Vagina (tissue), 2 donors: ENCODE data around the gene FZD2. TPM values are rescaled to one million over a fixed set of nuclear protein-coding genes. Genes with fewer than 3 reads are reported as not detected.
"Not testable (repeated sequence)": the region's sequence is repeated elsewhere in the genome, so short reads cannot be mapped to it uniquely, and the experiment has no call there.

ENCODE experiments used
- DNase-seq, 2 donors: peaks; one replicate each; pipeline ENCODE4 v3.0.0-alpha.2; 2017; ENCODE audit errors: extremely low spot score in 2 of 2
- H3K27ac ChIP-seq: fragments of 200-600 bp; sonication (generic); one replicate; pipeline ENCODE4 v1.5.1; 2019
- H3K27me3 ChIP-seq: fragments of 200-600 bp; sonication (generic); one replicate; pipeline ENCODE4 v1.5.1; 2019
- H3K36me3 ChIP-seq, 2 donors: fragments of 200-600 bp; sonication (generic); one replicate each; pipeline ENCODE4 v1.5.1; 2017 to 2019
- H3K4me1 ChIP-seq: fragments of 200-600 bp; sonication (generic); one replicate; pipeline ENCODE4 v1.5.1; 2019
- H3K4me3 ChIP-seq, 2 donors: fragments of 200-600 bp; sonication (generic); 1 replicate in 1 of 2; 2 replicates in 1 of 2; pipeline ENCODE4 v1.5.1; 2016 to 2019
- H3K9me3 ChIP-seq: fragments of 200-600 bp; sonication (generic); one replicate; pipeline ENCODE4 v1.5.1; 2019
- CTCF ChIP-seq, 3 experiments: fragments of 450-650 bp in 2 of 3; fragments of 200-600 bp in 1 of 3; sonication (generic) in 1 of 3; IDR thresholded peaks; one replicate each; pipeline ENCODE4 v1.5.1; 2017 to 2019; ENCODE audit warnings: antibody characterized with exemption in 3 of 3, mild to moderate bottlenecking in 2 of 3, moderate library complexity in 2 of 3
- POLR2A ChIP-seq, 2 donors: fragments of 450-650 bp; IDR thresholded peaks; one replicate each; pipeline ENCODE4 v1.6.1; 2017; ENCODE audit warnings: antibody characterized with exemption in 2 of 2, mild to moderate bottlenecking in 2 of 2, moderate library complexity in 2 of 2
- POLR2AphosphoS5 ChIP-seq, 2 donors: sonication (generic); formaldehyde crosslinking; IDR thresholded peaks; one replicate each; pipeline ENCODE4 v1.9.0; 2017; ENCODE audit warnings: antibody characterized with exemption in 2 of 2, mild to moderate bottlenecking in 2 of 2, low read depth in 1 of 2; ENCODE audit not compliant: insufficient read depth in 1 of 2
- intact Hi-C: fragments of 100-400 bp; cut with DNase I; formaldehyde crosslinking; loops from one replicate; pipeline ENCODE4 v1.15.1; 2023
- total RNA-seq: library from RNA; depleted of rRNA; stranded (reverse); fragments of >200 nt; gene quantifications from one replicate; pipeline ENCODE4 v1.2.3, GENCODE V29; 2016

FZD2 gene
- 7.6 TPM for total RNA-seq

- Histone ChIP-seq H3K4me3 (peak within 1 kb of the TSS; percentile 55 to 72), H3K27me3 (no peaks in the 10 kb centered on the region), H3K4me1 (peaks cover 25% of the 10 kb centered on the region), H3K27ac (peak within 1 kb of the TSS; percentile 80), H3K36me3 (no peaks in the 10 kb centered on the region), H3K9me3 (no peaks in the 10 kb centered on the region)
- peak; percentile 70 to 71 for TF ChIP-seq POLR2AphosphoS5 (IDR thresholded peaks at IDR 0.05; ENCODE audit: insufficient read depth in 1 of 2, low read depth in 1 of 2)
- no peak for TF ChIP-seq POLR2A (IDR thresholded peaks at IDR 0.05)
- intact Hi-C loops: no loop called here
- DNase-seq: peak in 1 of 2 donors; percentile 92
Measured at GRCh38 chr17:44556832-44557606, at the start of gene FZD2. TSS of gene FZD2 (plus strand) at chr17:44557484. CDS start at chr17:44557689, 205 bp downstream.

DNA sequence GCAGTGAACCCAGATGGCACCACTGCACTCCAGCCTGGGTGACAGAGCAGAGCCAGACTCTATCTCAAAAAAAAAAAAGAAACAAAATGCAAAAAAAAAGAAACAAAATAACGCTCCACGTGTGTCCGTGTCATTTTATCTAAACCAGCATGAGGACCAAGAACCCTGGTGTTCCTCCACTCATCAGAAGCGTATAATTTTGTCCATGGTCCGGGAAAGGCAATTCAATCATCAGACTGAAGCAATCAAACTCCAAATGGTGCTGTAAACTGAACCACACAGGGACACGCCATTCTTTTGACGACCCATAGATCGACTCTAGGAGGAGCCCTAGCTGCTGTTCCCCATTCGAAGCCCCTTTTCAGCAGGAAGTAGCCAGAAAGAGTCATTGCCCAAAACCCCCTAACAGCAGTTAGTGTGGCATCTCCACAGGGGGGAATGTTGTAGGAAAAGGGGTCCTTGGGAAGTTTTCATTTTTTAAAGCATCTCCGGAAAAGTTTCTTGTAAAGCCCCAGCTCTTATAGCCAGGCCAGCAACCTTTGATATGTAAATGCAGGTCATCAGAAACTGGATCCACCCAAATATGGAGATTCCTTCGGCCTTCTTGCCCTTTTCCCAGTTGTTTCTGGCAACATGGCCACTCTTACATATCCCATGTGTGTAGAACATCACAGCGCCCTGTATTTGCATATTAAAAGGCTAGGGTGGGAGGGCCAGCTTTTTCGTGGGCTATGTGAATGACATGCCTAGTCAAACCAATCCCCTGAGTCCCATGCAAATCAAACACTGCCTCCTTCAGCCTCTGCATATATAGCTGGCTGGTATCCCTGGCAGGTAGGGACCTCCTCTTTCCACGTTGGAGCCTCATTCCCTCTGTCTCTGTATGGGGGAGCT lies 45.8 kb upstream of the FZD2 start:
- H3K27ac ChIP-seq, H3K27me3 ChIP-seq, H3K4me3 ChIP-seq, H3K36me3 ChIP-seq, intact Hi-C loops, DNase-seq, H3K9me3 ChIP-seq, H3K4me1 ChIP-seq: not testable (repeated sequence)

- DNase-seq: no peak
- H3K4me1 ChIP-seq: no peaks in the 10 kb centered on the region
- H3K27me3 ChIP-seq: no peaks in the 10 kb centered on the region
- TF ChIP-seq POLR2A (IDR thresholded peaks at IDR 0.05) (no peak), POLR2AphosphoS5 (IDR thresholded peaks at IDR 0.05; ENCODE audit: insufficient read depth in 1 of 2, low read depth in 1 of 2) (no peak), CTCF (IDR thresholded peaks at IDR 0.05) (no peak)
- H3K9me3 ChIP-seq: no peaks in the 10 kb centered on the region
- intact Hi-C loops: no loop called here
- H3K36me3 ChIP-seq: no peaks in the 10 kb centered on the region
- H3K27ac ChIP-seq: no peak overlapping the region
- H3K4me3 ChIP-seq: no peak overlapping the region
Measured at GRCh38 chr17:44518032-44518431, 39.3 kb upstream of the FZD2 start.

DNA sequence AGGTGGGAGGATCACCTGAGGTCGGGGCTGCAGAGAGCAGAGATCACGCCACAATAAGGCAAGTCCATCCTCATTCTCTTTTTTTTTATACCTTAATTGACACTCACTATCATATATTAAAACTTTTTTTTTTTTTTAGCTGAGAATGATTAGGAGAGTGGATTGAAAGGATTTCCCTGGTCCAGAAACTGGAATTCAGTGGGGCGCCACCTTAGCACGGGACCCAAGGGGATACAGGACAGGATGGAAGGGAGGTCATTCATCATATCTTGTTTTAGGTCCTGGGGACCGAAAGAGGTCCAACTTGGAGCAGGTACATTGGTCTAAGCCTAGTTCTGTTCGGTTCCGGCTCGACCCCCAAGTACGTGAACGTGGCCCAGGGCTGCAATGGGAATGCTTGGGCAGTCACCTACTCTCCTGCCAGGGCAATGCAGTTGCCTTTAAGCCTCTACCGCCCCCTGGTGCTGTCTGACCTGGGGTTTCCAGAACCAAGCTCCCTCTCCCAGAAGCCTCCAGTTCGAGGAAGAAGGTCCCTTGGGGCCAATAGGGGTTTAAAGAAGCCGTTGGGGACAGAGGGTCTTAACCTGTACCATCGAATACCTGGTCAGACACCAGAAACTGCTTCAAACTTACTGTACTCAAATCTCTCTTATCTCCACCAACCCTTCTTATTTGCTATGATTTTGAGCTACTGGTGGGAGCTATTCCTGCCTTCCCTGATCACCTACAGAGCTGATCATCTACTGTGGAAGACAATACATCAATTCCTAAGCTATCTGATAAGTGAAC lies 34.2 kb upstream of the FZD2 start:
- Histone ChIP-seq H3K4me1 (no peaks in the 10 kb centered on the region), H3K36me3 (no peaks in the 10 kb centered on the region), H3K9me3 (no peaks in the 10 kb centered on the region), H3K27me3 (no peaks in the 10 kb centered on the region), H3K27ac (no peak overlapping the region), H3K4me3 (no peak overlapping the region)
- intact Hi-C loops: no loop called here
- TF ChIP-seq POLR2A (IDR thresholded peaks at IDR 0.05) (no peak), CTCF (IDR thresholded peaks at IDR 0.05) (peak in 1 of 3 experiments; percentile 24)
- no peak for DNase-seq

- Histone ChIP-seq H3K27me3 (no peaks in the 10 kb centered on the region), H3K9me3 (no peaks in the 10 kb centered on the region), H3K27ac (no peak overlapping the region), H3K4me1 (no peaks in the 10 kb centered on the region), H3K36me3 (no peaks in the 10 kb centered on the region), H3K4me3 (no peak overlapping the region)
- TF ChIP-seq POLR2AphosphoS5 (IDR thresholded peaks at IDR 0.05; ENCODE audit: insufficient read depth in 1 of 2, low read depth in 1 of 2) (no peak), CTCF (IDR thresholded peaks at IDR 0.05) (no peak), POLR2A (IDR thresholded peaks at IDR 0.05) (no peak)
- intact Hi-C loops: no loop called here
- DNase-seq: no peak
Measured at GRCh38 chr17:44523672-44523972, 33.7 kb upstream of the FZD2 start.
